ENCODE measurements around the gene PAK6.

- TF ChIP-seq, protein P1, sequence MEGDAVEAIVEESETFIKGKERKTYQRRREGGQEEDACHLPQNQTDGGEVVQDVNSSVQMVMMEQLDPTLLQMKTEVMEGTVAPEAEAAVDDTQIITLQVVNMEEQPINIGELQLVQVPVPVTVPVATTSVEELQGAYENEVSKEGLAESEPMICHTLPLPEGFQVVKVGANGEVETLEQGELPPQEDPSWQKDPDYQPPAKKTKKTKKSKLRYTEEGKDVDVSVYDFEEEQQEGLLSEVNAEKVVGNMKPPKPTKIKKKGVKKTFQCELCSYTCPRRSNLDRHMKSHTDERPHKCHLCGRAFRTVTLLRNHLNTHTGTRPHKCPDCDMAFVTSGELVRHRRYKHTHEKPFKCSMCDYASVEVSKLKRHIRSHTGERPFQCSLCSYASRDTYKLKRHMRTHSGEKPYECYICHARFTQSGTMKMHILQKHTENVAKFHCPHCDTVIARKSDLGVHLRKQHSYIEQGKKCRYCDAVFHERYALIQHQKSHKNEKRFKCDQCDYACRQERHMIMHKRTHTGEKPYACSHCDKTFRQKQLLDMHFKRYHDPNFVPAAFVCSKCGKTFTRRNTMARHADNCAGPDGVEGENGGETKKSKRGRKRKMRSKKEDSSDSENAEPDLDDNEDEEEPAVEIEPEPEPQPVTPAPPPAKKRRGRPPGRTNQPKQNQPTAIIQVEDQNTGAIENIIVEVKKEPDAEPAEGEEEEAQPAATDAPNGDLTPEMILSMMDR (conservative IDR thresholded peaks at IDR 0.05; ENCODE audit: low read length), result no peak
- TF ChIP-seq EZH2phosphoT487 (IDR thresholded peaks at IDR 0.05; ENCODE audit: borderline replicate concordance), result no peak
Observed at GRCh38 chr15:40226736-40227135, 12.1 kb upstream of the PAK6 start.

All from Loucy (cell line).